Body of pancreas (tissue), 4 donors: ENCODE data around the gene RIPK4. TPM values are rescaled to one million over a fixed set of nuclear protein-coding genes. Genes with fewer than 3 reads are reported as not detected.

Experiments used
- ATAC-seq: fragments of 150-250 bp; one replicate; pipeline ENCODE4 v1.9.1; 2016
- DNase-seq, 4 donors: peaks; one replicate each; pipeline ENCODE4 v3.0.0-alpha.2; 2019
- H3K27ac ChIP-seq, 4 donors: fragments of 200-600 bp; sonication (generic); 1 replicate in 3 of 4; 2 replicates in 1 of 4; pipeline versions ENCODE4 v1.5.1 to v1.6.1; 2016 to 2019; ENCODE audit warnings: mild to moderate bottlenecking in 1 of 4, mixed read lengths in 1 of 4, moderate library complexity in 1 of 4
- H3K27me3 ChIP-seq, 2 donors: fragments of 200-600 bp; sonication (generic); one replicate each; pipeline ENCODE4 v1.6.0; 2016; ENCODE audit warnings: mild to moderate bottlenecking in 1 of 2
- H3K36me3 ChIP-seq, 2 donors: fragments of 200-600 bp; sonication (generic); replicated peaks in 1 of 2; 2 replicates each; pipeline ENCODE4 v1.5.1; 2016; ENCODE audit warnings: low read depth in 2 of 2; ENCODE audit not compliant: insufficient read depth in 1 of 2
- H3K4me1 ChIP-seq: fragments of 200-600 bp; sonication (generic); one replicate; pipeline ENCODE4 v1.6.0; 2016
- H3K4me3 ChIP-seq, 2 donors: fragments of 200-600 bp; sonication (generic); 1 replicate in 1 of 2; 2 replicates in 1 of 2; pipeline ENCODE4 v1.5.1; 2016 to 2019
- H3K9me3 ChIP-seq, 3 donors: fragments of 200-600 bp; sonication (generic); 1 replicate in 2 of 3; 2 replicates in 1 of 3; pipeline ENCODE4 v1.5.1; 2016
- CTCF ChIP-seq, 7 experiments: fragments of 450-650 bp in 4 of 7; fragments of 200-600 bp in 3 of 7; sonication (generic) in 3 of 7; IDR thresholded peaks; one replicate each; pipeline ENCODE4 v1.5.1; 2016 to 2019; ENCODE audit warnings: antibody characterized with exemption in 7 of 7
- POLR2A ChIP-seq, 3 donors: fragments of 450-650 bp; IDR thresholded peaks; one replicate each; pipeline ENCODE4 v1.6.1; 2016; ENCODE audit warnings: antibody characterized with exemption in 3 of 3, mild to moderate bottlenecking in 2 of 3
- whole genome bisulfite sequencing, 2 donors: methylation state at CpG; one replicate each; pipeline ENCODE4 v1.1.5; 2017; 5-methylcytosine and 5-hydroxymethylcytosine counted together
- intact Hi-C: fragments of 100-400 bp; cut with DNase I; formaldehyde crosslinking; loops from one replicate; pipeline ENCODE4 v1.15.1; 2023
- total RNA-seq, 2 donors: library from RNA; depleted of rRNA; stranded (reverse); fragments of >200 nt; gene quantifications; one replicate each; pipeline ENCODE4 v1.1.0, GENCODE V29; 2016

Gene RIPK4
- total RNA-seq, 2 donors from 2014 or later: 14.5 to 18.1 TPM

DNA sequence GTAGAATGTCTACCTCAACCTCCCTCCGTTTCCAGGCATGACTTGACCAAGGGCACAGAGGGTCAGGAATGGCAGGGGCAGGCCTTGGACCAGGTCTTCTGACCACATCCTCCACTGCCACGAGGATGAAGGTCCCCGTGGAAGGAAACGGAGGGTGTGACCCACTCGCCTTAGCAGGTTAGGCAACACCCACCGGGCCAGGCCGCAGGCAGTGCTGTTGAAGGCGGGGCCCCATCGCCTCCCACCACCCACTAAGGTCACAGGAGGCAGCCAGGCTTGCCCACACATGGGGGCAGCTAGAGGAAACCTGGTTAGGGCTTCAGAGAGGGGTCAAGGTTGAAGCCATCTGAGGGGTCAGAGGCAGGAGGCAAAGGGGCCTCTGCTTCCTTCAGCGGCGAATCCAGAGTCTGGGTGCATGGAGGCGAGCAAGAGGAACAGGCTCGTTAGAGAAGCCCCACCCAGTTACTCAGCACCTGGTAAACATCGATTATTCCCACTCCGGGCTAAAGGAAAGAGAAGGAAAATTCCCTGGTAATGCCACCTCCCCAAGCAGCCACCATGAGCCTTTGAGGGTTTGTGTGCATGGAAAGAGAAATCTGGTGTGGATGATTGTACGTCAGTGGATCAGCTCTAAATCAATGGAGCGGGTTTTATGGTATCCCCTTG lies 37.0 kb downstream of the RIPK4 start:
- Histone ChIP-seq H3K27ac (no peak overlapping the region), H3K27me3 (no peaks in the 10 kb centered on the region), H3K4me3 (no peak overlapping the region), H3K4me1 (peaks cover 19% of the 10 kb centered on the region), H3K36me3 (no peaks in the 10 kb centered on the region), H3K9me3 (no peaks in the 10 kb centered on the region)
- ATAC-seq: no peak
- WGBS, 2 donors: 66 to 67% methylated on average over 15 to 17 of the region's 17 CpGs
- intact Hi-C loops: no loop called here
- TF ChIP-seq CTCF (IDR thresholded peaks at IDR 0.05): no peak
- TF ChIP-seq POLR2A (IDR thresholded peaks at IDR 0.05): no peak
- DNase-seq: peak in 2 of 4 donors; percentile 32 to 41

GRCh38 chr21:41727784-41728763 lies 38.8 kb downstream of the RIPK4 start:
- no peaks in the 10 kb centered on the region for H3K27me3 ChIP-seq
- TF ChIP-seq CTCF (IDR thresholded peaks at IDR 0.05): no peak
- no peak for TF ChIP-seq POLR2A (IDR thresholded peaks at IDR 0.05)
- H3K9me3 ChIP-seq: no peaks in the 10 kb centered on the region
- peaks cover 19% of the 10 kb centered on the region for H3K4me1 ChIP-seq
- peak overlapping the region in 3 of 4 donors; percentile 27 to 73 (median 39) for H3K27ac ChIP-seq
- ATAC-seq (peak; percentile 7), DNase-seq (no peak)
- no peak overlapping the region for H3K4me3 ChIP-seq
- intact Hi-C loops: no loop called here
- WGBS, 2 donors: 86 to 91% methylated on average over 12 to 31 of the region's 31 CpGs
- H3K36me3 ChIP-seq: no peaks in the 10 kb centered on the region

- peak; percentile 39 to 65 (median 52) for DNase-seq
- TF ChIP-seq CTCF (IDR thresholded peaks at IDR 0.05): no peak
- TF ChIP-seq POLR2A (IDR thresholded peaks at IDR 0.05): no peak
- no peak overlapping the region for H3K4me3 ChIP-seq
- ATAC-seq: peak; percentile 66
- intact Hi-C loops: no loop called here
- H3K36me3 ChIP-seq: no peaks in the 10 kb centered on the region
- no peaks in the 10 kb centered on the region for H3K9me3 ChIP-seq
- H3K27ac ChIP-seq: peak overlapping the region; percentile 27 to 73 (median 53)
- 57 to 60% methylated on average over 23 to 24 of the region's 24 CpGs for WGBS, 2 donors
- no peaks in the 10 kb centered on the region for H3K27me3 ChIP-seq
- H3K4me1 ChIP-seq: peaks cover 19% of the 10 kb centered on the region
Measured at GRCh38 chr21:41726970-41727783, 39.7 kb downstream of the RIPK4 start.

- 68 to 83% methylated on average over 9 of the region's 9 CpGs for WGBS, 2 donors
- H3K9me3 ChIP-seq: no peaks in the 10 kb centered on the region
- peaks cover 19% of the 10 kb centered on the region for H3K4me1 ChIP-seq
- peak overlapping the region in 2 of 4 donors; percentile 67 to 73 for H3K27ac ChIP-seq
- DNase-seq (no peak), ATAC-seq (no peak)
- no peak overlapping the region for H3K4me3 ChIP-seq
- peak in 1 of 7 experiments; percentile 5 for TF ChIP-seq CTCF (IDR thresholded peaks at IDR 0.05)
- no peak for TF ChIP-seq POLR2A (IDR thresholded peaks at IDR 0.05)
- no peaks in the 10 kb centered on the region for H3K36me3 ChIP-seq
- intact Hi-C loops: no loop called here
- H3K27me3 ChIP-seq: no peaks in the 10 kb centered on the region
Measured at GRCh38 chr21:41726630-41726969, 40.3 kb downstream of the RIPK4 start.
